ENCODE results near the gene KRTAP9-7.
"Not testable (repeated sequence)": the region's sequence is repeated elsewhere in the genome, so short reads cannot be mapped to it uniquely, and the experiment has no call there.

KRTAP9-7 gene

GRCh38 chr17:41275648-41276190 lies at the start of gene KRTAP9-7:
KRTAP9-7 (plus strand) TSS chr17:41275698; CDS start chr17:41275698, 0 bp downstream.
- DNase-seq (ENCODE audit: low read depth in 2 of 3, low spot score in 2 of 3), result not testable (repeated sequence)

- DNase-seq (ENCODE audit: low read depth in 2 of 3, low spot score in 2 of 3), result no peak
Measured at GRCh38 chr17:41226051-41226450, 49.4 kb upstream of the KRTAP9-7 start.

GRCh38 chr17:41226598-41227095 lies 48.9 kb upstream of the KRTAP9-7 start, which contains the start of gene KRTAP9-2:
KRTAP9-2 (plus strand) TSS chr17:41226648; CDS start chr17:41226655, 7 bp downstream.
- not testable (repeated sequence) for DNase-seq (ENCODE audit: low read depth in 2 of 3, low spot score in 2 of 3)

GRCh38 chr17:41230094-41230493 lies 45.4 kb upstream of the KRTAP9-7 start:
- DNase-seq (ENCODE audit: low read depth in 2 of 3, low spot score in 2 of 3), result no peak

GRCh38 chr17:41231731-41232130 lies 43.8 kb upstream of the KRTAP9-7 start:
- no peak for DNase-seq (ENCODE audit: low read depth in 2 of 3, low spot score in 2 of 3)

- not testable (repeated sequence) for DNase-seq (ENCODE audit: low read depth in 2 of 3, low spot score in 2 of 3)
Measured at GRCh38 chr17:41232399-41233105, 42.9 kb upstream of the KRTAP9-7 start, which contains the start of gene KRTAP9-3. KRTAP9-3 (plus strand) TSS chr17:41232449; CDS start chr17:41232502, 53 bp downstream.

GRCh38 chr17:41237116-41237515 lies 38.4 kb upstream of the KRTAP9-7 start:
- not testable (repeated sequence) for DNase-seq (ENCODE audit: low read depth in 2 of 3, low spot score in 2 of 3)

GRCh38 chr17:41237949-41238437 lies 37.5 kb upstream of the KRTAP9-7 start, which contains the start of gene KRTAP9-8:
KRTAP9-8 (plus strand) TSS chr17:41237999; CDS start chr17:41238052, 53 bp downstream.
- DNase-seq (ENCODE audit: low read depth in 2 of 3, low spot score in 2 of 3), result not testable (repeated sequence)

GRCh38 chr17:41246995-41247787 lies 28.3 kb upstream of the KRTAP9-7 start:
- DNase-seq (ENCODE audit: low read depth in 2 of 3, low spot score in 2 of 3), result not testable (repeated sequence)

- not testable (repeated sequence) for DNase-seq (ENCODE audit: low read depth in 2 of 3, low spot score in 2 of 3)
Measured at GRCh38 chr17:41249637-41250240, 25.8 kb upstream of the KRTAP9-7 start, which contains the start of gene KRTAP9-4. KRTAP9-4 (plus strand) TSS chr17:41249687; CDS start chr17:41249721, 34 bp downstream.

GRCh38 chr17:41251261-41251660 lies 24.2 kb upstream of the KRTAP9-7 start:
- DNase-seq (ENCODE audit: low read depth in 2 of 3, low spot score in 2 of 3), result no peak

- DNase-seq (ENCODE audit: low read depth in 2 of 3, low spot score in 2 of 3), result no peak
Measured at GRCh38 chr17:41254861-41255260, 20.6 kb upstream of the KRTAP9-7 start.

- not testable (repeated sequence) for DNase-seq (ENCODE audit: low read depth in 2 of 3, low spot score in 2 of 3)
Measured at GRCh38 chr17:41255381-41256290, 19.9 kb upstream of the KRTAP9-7 start, which contains the start of gene KRTAP9-9. KRTAP9-9 (plus strand) TSS chr17:41255384.

GRCh38 chr17:41256291-41256685 lies 19.2 kb upstream of the KRTAP9-7 start:
- DNase-seq (ENCODE audit: low read depth in 2 of 3, low spot score in 2 of 3), result no peak

GRCh38 chr17:41258406-41258805 lies 17.1 kb upstream of the KRTAP9-7 start:
- no peak for DNase-seq (ENCODE audit: low read depth in 2 of 3, low spot score in 2 of 3)

- no peak for DNase-seq (ENCODE audit: low read depth in 2 of 3, low spot score in 2 of 3)
Measured at GRCh38 chr17:41263212-41263611, 12.3 kb upstream of the KRTAP9-7 start.

GRCh38 chr17:41264599-41264998 lies 10.9 kb upstream of the KRTAP9-7 start:
- no peak for DNase-seq (ENCODE audit: low read depth in 2 of 3, low spot score in 2 of 3)

- DNase-seq (ENCODE audit: low read depth in 2 of 3, low spot score in 2 of 3), result no peak
Measured at GRCh38 chr17:41265078-41265477, 10.4 kb upstream of the KRTAP9-7 start, which contains the start of gene KRTAP9-6. KRTAP9-6 (plus strand) TSS chr17:41265378; CDS start chr17:41265378, 0 bp downstream.

GRCh38 chr17:41267711-41268110 lies 7.8 kb upstream of the KRTAP9-7 start:
- DNase-seq (ENCODE audit: low read depth in 2 of 3, low spot score in 2 of 3), result no peak

Data from activated CD8-positive, alpha-beta memory T cell treated with anti-CD3 and anti-CD28 coated beads for 48 hours (primary cell).